H1 (cell line): Measurements from ENCODE around the gene CHI3L1. TPM values are rescaled to one million over a fixed set of nuclear protein-coding genes. Genes with fewer than 3 reads are reported as not detected.
A peak's percentile ranks its signal among the peaks of the same experiment; 100 is the strongest.

Experiments used
- CTCF ChIA-PET: fragments of 300-600 bp; sonication (Branson Sonifier 250); formaldehyde crosslinking; loops from one replicate; lab custom pipeline; 2021; ENCODE audit not compliant: partially characterized antibody; lab: Charles Lee
- POLR2A ChIA-PET: fragments of 300-600 bp; sonication (Branson Sonifier 250); formaldehyde crosslinking; loops from one replicate; lab custom pipeline; 2021; ENCODE audit warnings: inconsistent platforms; ENCODE audit not compliant: partially characterized antibody; lab: Charles Lee
- DNase-seq, 2 experiments: peaks; one replicate each; pipeline versions ENCODE4 v3.0.0 to v3.0.0-alpha.2; 2010 to 2022; ENCODE audit warnings: low spot score in 2 of 2, low read depth in 1 of 2, mixed read lengths in 1 of 2
- FAIRE-seq: peaks from 2 replicates; lab custom pipeline; 2011; peaks lifted over from hg19 to GRCh38; lab: Jason Lieb, UNC
- H2AFZ ChIP-seq: 2 replicates; pipeline ENCODE4 v1.8.1; 2012; ENCODE audit warnings: low read length, inconsistent platforms
- H2AK5ac ChIP-seq: 2 replicates; pipeline ENCODE4 v1.6.1; 2013; ENCODE audit warnings: low read depth, low read length
- H2BK120ac ChIP-seq: replicated peaks from 2 replicates; pipeline ENCODE3; 2013; ENCODE audit warnings: low read depth, low read length, inconsistent platforms
- H2BK12ac ChIP-seq: 2 replicates; pipeline ENCODE4 v1.6.1; 2013; ENCODE audit warnings: low read depth, low read length
- H2BK15ac ChIP-seq: 2 replicates; pipeline ENCODE4 v1.6.1; 2013; ENCODE audit warnings: low read length
- H2BK20ac ChIP-seq: 2 replicates; pipeline ENCODE4 v1.6.1; 2013; ENCODE audit warnings: low read length
- H2BK5ac ChIP-seq: 2 replicates; pipeline ENCODE4 v1.6.1; 2013; ENCODE audit warnings: low read depth, low read length
- H3K14ac ChIP-seq: 2 replicates; pipeline ENCODE4 v1.6.1; 2013; ENCODE audit warnings: inconsistent platforms; ENCODE audit not compliant: insufficient read length
- H3K18ac ChIP-seq: 2 replicates; pipeline ENCODE4 v1.6.1; 2013; ENCODE audit warnings: low read length; ENCODE audit errors: extremely low read depth
- H3K23ac ChIP-seq: 2 replicates; pipeline ENCODE4 v1.6.1; 2013; ENCODE audit warnings: inconsistent platforms; ENCODE audit not compliant: insufficient read length
- H3K23me2 ChIP-seq: 2 replicates; pipeline ENCODE4 v1.6.1; 2013; ENCODE audit warnings: low read depth, low read length
- H3K27ac ChIP-seq: 2 replicates; pipeline ENCODE4 v1.6.1; 2011; ENCODE audit warnings: low read depth, low read length, inconsistent platforms
- H3K27me3 ChIP-seq, 4 experiments: replicated peaks in 1 of 4; 1 replicate in 1 of 4; 2 replicates in 3 of 4; pipeline versions ENCODE4 v1.6.1 to v1.8.1; 2011 to 2013; ENCODE audit warnings: low read length in 3 of 4, mild to moderate bottlenecking in 3 of 4, inconsistent platforms in 2 of 4, mixed read lengths in 2 of 4, moderate library complexity in 1 of 4; ENCODE audit not compliant: control insufficient read depth in 3 of 4, insufficient read depth in 3 of 4; ENCODE audit errors: extremely low read depth in 1 of 4
- H3K36me3 ChIP-seq, 4 experiments: 2 replicates each; pipeline versions ENCODE4 v1.6.1 to v1.8.1; 2011 to 2013; ENCODE audit warnings: mild to moderate bottlenecking in 4 of 4, low read length in 3 of 4, moderate library complexity in 2 of 4, control low read depth in 1 of 4, inconsistent platforms in 1 of 4; ENCODE audit not compliant: insufficient read depth in 4 of 4, control insufficient read depth in 2 of 4
- H3K4ac ChIP-seq: replicated peaks from 2 replicates; pipeline ENCODE3; 2013; ENCODE audit warnings: low read length, low read depth, mixed read lengths, inconsistent platforms; ENCODE audit not compliant: insufficient read length
- H3K4me1 ChIP-seq, 4 experiments: replicated peaks in 1 of 4; 1 replicate in 1 of 4; 2 replicates in 3 of 4; pipeline versions ENCODE4 v1.6.1 to v1.8.1; 2011 to 2013; ENCODE audit warnings: low read length in 3 of 4, inconsistent platforms in 2 of 4, mixed read lengths in 1 of 4; ENCODE audit not compliant: insufficient read depth in 4 of 4, control insufficient read depth in 3 of 4
- H3K4me2 ChIP-seq, 2 experiments: 2 replicates each; pipeline versions ENCODE4 v1.6.1 to v1.8.1; 2011 to 2013; ENCODE audit warnings: low read depth in 2 of 2, low read length in 2 of 2, control low read depth in 1 of 2, inconsistent platforms in 1 of 2, mild to moderate bottlenecking in 1 of 2; ENCODE audit not compliant: insufficient read depth in 1 of 2
- H3K4me3 ChIP-seq, 4 experiments: fragments of 200-600, 300-600 bp in 1 of 4; sonication (generic), shearing (Covaris generic), sonication (Bioruptor Twin) in 1 of 4; 2 replicates each; pipeline versions ENCODE4 v1.5.1 to v1.8.1; 2011 to 2016; ENCODE audit warnings: low read length in 4 of 4, low read depth in 3 of 4, control low read depth in 2 of 4, inconsistent platforms in 2 of 4, mild to moderate bottlenecking in 2 of 4, mixed read lengths in 1 of 4, moderate library complexity in 1 of 4; ENCODE audit not compliant: insufficient read depth in 2 of 4; ENCODE audit errors: extremely low read depth in 1 of 4
- H3K56ac ChIP-seq: replicated peaks from 2 replicates; pipeline ENCODE3; 2013; ENCODE audit warnings: low read depth, mild to moderate bottlenecking, mixed read lengths, low read length, inconsistent platforms; ENCODE audit not compliant: insufficient read length
- H3K79me1 ChIP-seq: 2 replicates; pipeline ENCODE4 v1.6.1; 2013; ENCODE audit warnings: low read depth, low read length, control low read depth
- H3K79me2 ChIP-seq, 2 experiments: 2 replicates each; pipeline versions ENCODE4 v1.6.1 to v1.8.1; 2012 to 2013; ENCODE audit warnings: low read length in 2 of 2, mild to moderate bottlenecking in 2 of 2, inconsistent platforms in 1 of 2; ENCODE audit not compliant: insufficient read depth in 2 of 2, control insufficient read depth in 1 of 2
- H3K9ac ChIP-seq, 4 experiments: replicated peaks in 1 of 4; 1 replicate in 1 of 4; 2 replicates in 3 of 4; pipeline versions ENCODE4 v1.6.1 to v1.8.1; 2011 to 2013; ENCODE audit warnings: low read depth in 3 of 4, low read length in 3 of 4, control low read depth in 2 of 4, mild to moderate bottlenecking in 2 of 4, moderate library complexity in 2 of 4, inconsistent platforms in 1 of 4; ENCODE audit errors: extremely low read depth in 1 of 4
- H3K9me3 ChIP-seq, 2 experiments: 2 replicates each; pipeline versions ENCODE4 v1.6.1 to v1.8.1; 2012 to 2013; ENCODE audit warnings: mild to moderate bottlenecking in 2 of 2, moderate library complexity in 2 of 2, control low read depth in 1 of 2, inconsistent platforms in 1 of 2, low read depth in 1 of 2, low read length in 1 of 2, mixed read lengths in 1 of 2; ENCODE audit not compliant: insufficient read depth in 2 of 2
- H4K20me1 ChIP-seq, 2 experiments: replicated peaks in 1 of 2; 2 replicates each; pipeline versions ENCODE3 to v1.8.1; 2011 to 2013; ENCODE audit warnings: inconsistent platforms in 2 of 2, low read length in 2 of 2, mild to moderate bottlenecking in 1 of 2; ENCODE audit not compliant: insufficient read depth in 2 of 2, control insufficient read depth in 1 of 2
- H4K5ac ChIP-seq: 2 replicates; pipeline ENCODE4 v1.6.1; 2013; ENCODE audit warnings: low read length, low read depth, mixed read lengths, inconsistent platforms; ENCODE audit not compliant: insufficient read length
- H4K8ac ChIP-seq: 2 replicates; pipeline ENCODE4 v1.8.0; 2013; ENCODE audit warnings: mild to moderate bottlenecking, moderate library complexity, low read length, inconsistent platforms; ENCODE audit not compliant: insufficient read depth; ENCODE audit errors: extremely low read depth
- H4K91ac ChIP-seq: replicated peaks from 2 replicates; pipeline ENCODE3; 2013; ENCODE audit warnings: low read length, mixed read lengths, inconsistent platforms; ENCODE audit not compliant: insufficient read length
- BACH1 ChIP-seq: IDR thresholded peaks from 2 replicates; pipeline ENCODE4 v1.6.1; 2012; ENCODE audit warnings: low read length, improper control_type of control experiment
- MAFK ChIP-seq: IDR thresholded peaks from 2 replicates; pipeline ENCODE4 v1.6.1; 2012; ENCODE audit warnings: low read depth, mild to moderate bottlenecking, improper control_type of control experiment, low read length
- SP2 ChIP-seq: IDR thresholded peaks from 2 replicates; pipeline ENCODE4 v1.6.1; 2012; ENCODE audit warnings: mild to moderate bottlenecking, low read length, inconsistent platforms
- WGBS, 2 experiments: shearing (Covaris generic) in 1 of 2; methylation state at CpG; one replicate each; pipeline versions ENCODE4 v1.1.6 to v1.1.7; 2013 to 2015; ENCODE audit warnings: low lambda C conversion rate in 2 of 2, mixed read lengths in 2 of 2, inconsistent platforms in 1 of 2, low coverage in 1 of 2, missing lambda C conversion rate in 1 of 2; ENCODE audit not compliant: insufficient replicate concordance in 2 of 2, insufficient coverage in 1 of 2, insufficient read length in 1 of 2; ENCODE audit errors: extremely low coverage in 1 of 2, missing lambda C conversion rate in 1 of 2; 5-methylcytosine and 5-hydroxymethylcytosine counted together
- polyA plus RNA-seq, 7 experiments: library from polyadenylated mRNA; depleted of rRNA in 3 of 7; stranded (reverse) in 5 of 7; unstranded in 2 of 7; fragments of >200 nt in 5 of 7; fragments of 200-250 nt in 2 of 7; gene quantifications; 1 replicate in 5 of 7; 2 replicates in 1 of 7; 4 replicates in 1 of 7; pipeline versions ENCODE4 v1.2.1 to v1.2.3, GENCODE V29; 2011 to 2013; ENCODE audit warnings: missing spikeins in 2 of 7, mixed read lengths in 2 of 7
- total RNA-seq: library from RNA; stranded (reverse); fragmentation: NEBNext Ultra II Directional; extraction: Animal tissue kit (Norgen Biotek cat#: 25700); gene quantifications from 2 replicates; pipeline ENCODE4 v1.2.1, GENCODE V29; 2021

The CHI3L1 gene
- total and polyA plus RNA-seq, 2 of the 8 experiments (the other 6 are each of a cell fraction or from before 2014, with no cell fraction given): 1.0 TPM; not detected in 1

GRCh38 chr1:203197625-203198024, 11.1 kb upstream of the CHI3L1 start:
- H2BK120ac ChIP-seq: no peak overlapping the region
- TF ChIP-seq MAFK (peak; percentile 43; the same call in 1 of the 2 replicates), SP2 (no peak), BACH1 (peak; percentile 86)
- peaks cover 0 to 3% (median 0%) of the 10 kb centered on the region in 4 experiments; a peak in 1 of 7 replicates for H3K4me1 ChIP-seq
- H3K9ac ChIP-seq: no peak overlapping the region
- H3K4me2 ChIP-seq: no peak overlapping the region
- no peaks in the 10 kb centered on the region for H3K79me2 ChIP-seq
- no peak overlapping the region for H4K91ac ChIP-seq
- FAIRE-seq (no peak), DNase-seq (no peak)
- H3K23ac ChIP-seq: no peak overlapping the region
- no peaks in the 10 kb centered on the region for H3K79me1 ChIP-seq
- no peak overlapping the region for H3K14ac ChIP-seq
- H2AK5ac ChIP-seq: no peak overlapping the region
- no peaks in the 10 kb centered on the region for H3K23me2 ChIP-seq
- no peak overlapping the region for H2BK12ac ChIP-seq
- no peak overlapping the region for H3K27ac ChIP-seq
- H4K20me1 ChIP-seq: no peaks in the 10 kb centered on the region
- no peaks in the 10 kb centered on the region for H3K9me3 ChIP-seq
- CTCF ChIA-PET: interaction anchor here (0.8 to 6.7 kb wide), 18 partner anchors 9 to 158 kb away, joined by 3 to 55 read pairs (median 4); no protein-coding TSS in a partner anchor
- POLR2A ChIA-PET: interaction anchor here (1.0 to 1.1 kb wide), 2 partner anchors 9 to 70 kb away, joined by 3 to 4 read pairs; partner anchors contain the start of gene ADORA1
- no peak overlapping the region for H2BK5ac ChIP-seq
- no peak overlapping the region for H4K5ac ChIP-seq
- no peak overlapping the region for H2BK15ac ChIP-seq
- H2AFZ ChIP-seq: no peak overlapping the region
- H3K27me3 ChIP-seq: no peaks in the 10 kb centered on the region; a peak in 1 of 7 replicates
- no peak overlapping the region for H3K4me3 ChIP-seq
- H3K56ac ChIP-seq: no peak overlapping the region
- H4K8ac ChIP-seq: no peak overlapping the region
- H3K36me3 ChIP-seq: no peaks in the 10 kb centered on the region
- H3K18ac ChIP-seq: no peak overlapping the region
- H2BK20ac ChIP-seq: no peak overlapping the region
- 63% methylated on average over 3 of the region's 3 CpGs; no CpG with 5 or more reads in 1 of the 2 experiments for WGBS, 2 experiments
- H3K4ac ChIP-seq: no peak overlapping the region
